T-cell (primary cell): ENCODE data around the gene PTPN12. TPM values are rescaled to one million over a fixed set of nuclear protein-coding genes. Genes with fewer than 3 reads are reported as not detected.
"Not testable (repeated sequence)": the region's sequence is repeated elsewhere in the genome, so short reads cannot be mapped to it uniquely, and the experiment has no call there.

Experiments used
- ATAC-seq, 4 experiments: fragments of 200-7000 bp in 3 of 4; fragments of 150-1000 bp in 1 of 4; cut with Tn5 transposase; replicated peaks in 1 of 4; 1 replicate in 3 of 4; 2 replicates in 1 of 4; pipeline ENCODE4 v1.10.0; 2021; ENCODE audit warnings: moderate library complexity in 3 of 4, mild to moderate bottlenecking in 2 of 4, moderate number of reproducible peaks in 1 of 4
- CTCF ChIA-PET, 2 donors: fragments of 300-600 bp; sonication (Branson Sonifier 250); formaldehyde crosslinking; loops; one replicate each; lab custom pipeline; 2022; ENCODE audit warnings: antibody characterized with exemption in 2 of 2; lab: Charles Lee
- POLR2A ChIA-PET, 2 donors: fragments of 300-600 bp; sonication (Branson Sonifier 250); formaldehyde crosslinking; loops; one replicate each; lab custom pipeline; 2022; ENCODE audit warnings: antibody characterized with exemption in 2 of 2; lab: Charles Lee
- DNase-seq, 35 experiments: peaks; one replicate each; pipeline versions ENCODE4 v3.0.0 to v3.0.0-alpha.2; 2013 to 2023
- H3K27ac ChIP-seq: one replicate; pipeline ENCODE4 v1.5.1; 2013; ENCODE audit warnings: low read length
- H3K27me3 ChIP-seq, 2 experiments: replicated peaks in 1 of 2; 1 replicate in 1 of 2; 2 replicates in 1 of 2; pipeline versions ENCODE4 v1.6.1 to v1.7.0; 2013; ENCODE audit warnings: low read length in 1 of 2, mixed read lengths in 1 of 2; ENCODE audit not compliant: control insufficient read depth in 2 of 2, insufficient read depth in 2 of 2; ENCODE audit errors: extremely low read depth in 1 of 2
- H3K36me3 ChIP-seq, 2 donors: 1 replicate in 1 of 2; 2 replicates in 1 of 2; pipeline versions ENCODE4 v1.6.1 to v1.7.0; 2013; ENCODE audit warnings: low read length in 1 of 2; ENCODE audit not compliant: control insufficient read depth in 2 of 2, insufficient read depth in 1 of 2; ENCODE audit errors: extremely low read depth in 1 of 2
- H3K4me1 ChIP-seq, 2 experiments: 1 replicate in 1 of 2; 2 replicates in 1 of 2; pipeline versions ENCODE4 v1.6.1 to v1.7.0; 2013; ENCODE audit warnings: low read length in 2 of 2, mixed read lengths in 1 of 2; ENCODE audit not compliant: insufficient read depth in 2 of 2, control insufficient read depth in 1 of 2; ENCODE audit errors: extremely low read depth in 1 of 2
- H3K4me3 ChIP-seq, 2 donors: 1 replicate in 1 of 2; 2 replicates in 1 of 2; pipeline versions ENCODE4 v1.5.1 to v1.7.0; 2013; ENCODE audit warnings: mild to moderate bottlenecking in 2 of 2, low read length in 1 of 2, moderate library complexity in 1 of 2; ENCODE audit not compliant: control insufficient read depth in 1 of 2; ENCODE audit errors: extremely low read depth in 1 of 2
- H3K9me3 ChIP-seq: 2 replicates; pipeline ENCODE4 v1.7.0; 2013
- H3K27ac Mint-ChIP-seq, 2 donors: one replicate each; pipeline ENCODE4 v1.8.0; 2020 to 2021; ENCODE audit warnings: mild to moderate bottlenecking in 2 of 2, mixed read lengths in 2 of 2
- H3K27me3 Mint-ChIP-seq, 2 donors: one replicate each; pipeline ENCODE4 v1.8.0; 2021 to 2022; ENCODE audit warnings: mixed read lengths in 2 of 2
- H3K36me3 Mint-ChIP-seq: one replicate; pipeline ENCODE4 v1.8.0; 2021; ENCODE audit warnings: mixed read lengths
- H3K4me1 Mint-ChIP-seq, 3 donors: one replicate each; pipeline ENCODE4 v1.8.0; 2020 to 2022; ENCODE audit warnings: mixed read lengths in 3 of 3, mild to moderate bottlenecking in 1 of 3
- H3K4me3 Mint-ChIP-seq, 3 donors: one replicate each; pipeline ENCODE4 v1.8.0; 2020 to 2022; ENCODE audit warnings: mild to moderate bottlenecking in 3 of 3, mixed read lengths in 3 of 3, moderate library complexity in 3 of 3
- H3K9me3 Mint-ChIP-seq, 3 donors: one replicate each; pipeline ENCODE4 v1.8.0; 2020 to 2022; ENCODE audit warnings: mixed read lengths in 3 of 3
- WGBS: methylation state at CpG from one replicate; pipeline ENCODE4 v1.1.5; 2013; ENCODE audit warnings: missing lambda C conversion rate; ENCODE audit not compliant: insufficient coverage; 5-methylcytosine and 5-hydroxymethylcytosine counted together
- total RNA-seq, 35 experiments: library from RNA in 6 of 35; stranded (reverse) in 6 of 35; fragments of 120-200 nt in 1 of 35; gene quantifications; one replicate each; pipeline versions ENCODE4 v1.2.1 to v1.2.4 and lab custom pipeline; 2013 to 2026

Gene PTPN12
- total RNA-seq, 5 donors from 2014 or later (not counting 1 experiment from before 2014, with no cell fraction given): 20.0 to 25.0 (median 21.4) TPM

- H3K27me3 Mint-ChIP-seq, H3K36me3 ChIP-seq, H3K9me3 ChIP-seq, H3K27me3 ChIP-seq, H3K36me3 Mint-ChIP-seq, H3K4me3 Mint-ChIP-seq, DNase-seq, H3K9me3 Mint-ChIP-seq, CTCF ChIA-PET, H3K27ac Mint-ChIP-seq, ATAC-seq, H3K27ac ChIP-seq, H3K4me3 ChIP-seq: not testable (repeated sequence)
- H3K4me1 Mint-ChIP-seq: peaks cover 13 to 18% (median 17%) of the 10 kb centered on the region in 3 donors
- H3K4me1 ChIP-seq: peaks cover 8 to 17% of the 10 kb centered on the region in 2 experiments
- POLR2A ChIA-PET: interaction anchor here in 1 of 2 donors (0.7 kb wide), 1 partner anchor 11 kb away, joined by 3 read pairs; no protein-coding TSS in a partner anchor
- WGBS: 100% methylated on average over 3 of the region's 31 CpGs
Measured at GRCh38 chr7:77534046-77534445, 3.0 kb upstream of the PTPN12 start.

GRCh38 chr7:77536017-77536412 is 1.1 kb upstream of the PTPN12 start:
- H3K4me1 ChIP-seq: peaks cover 8 to 17% of the 10 kb centered on the region in 2 experiments
- H3K9me3 ChIP-seq: no peaks in the 10 kb centered on the region
- H3K27me3 ChIP-seq: peaks cover 0 to 4% of the 10 kb centered on the region in 2 experiments
- ATAC-seq (no peak), DNase-seq (no peak)
- H3K36me3 ChIP-seq: no peaks in the 10 kb centered on the region
- WGBS: 20% methylated on average over 2 of the region's 9 CpGs
- ChIA-PET CTCF (interaction anchor here in 1 of 2 donors (0.6 to 0.7 kb wide), 2 partner anchors 33 to 183 kb away, joined by 5 to 7 read pairs; no protein-coding TSS in a partner anchor), POLR2A (interaction anchor here in 1 of 2 donors (0.6 to 1.0 kb wide), 4 partner anchors 42 to 228 kb away, joined by 3 to 5 read pairs (median 4); no protein-coding TSS in a partner anchor)
- H3K27ac ChIP-seq: peak overlapping the region; percentile 45
- Mint-ChIP-seq H3K27me3 (no peaks in the 10 kb centered on the region), H3K4me3 (peak overlapping the region; percentile 91 to 96 (median 94)), H3K36me3 (no peaks in the 10 kb centered on the region), H3K9me3 (no peaks in the 10 kb centered on the region), H3K4me1 (peaks cover 15 to 27% (median 24%) of the 10 kb centered on the region in 3 donors), H3K27ac (peak overlapping the region; percentile 88 to 94)
- H3K4me3 ChIP-seq: peak overlapping the region; percentile 67 to 73

DNA sequence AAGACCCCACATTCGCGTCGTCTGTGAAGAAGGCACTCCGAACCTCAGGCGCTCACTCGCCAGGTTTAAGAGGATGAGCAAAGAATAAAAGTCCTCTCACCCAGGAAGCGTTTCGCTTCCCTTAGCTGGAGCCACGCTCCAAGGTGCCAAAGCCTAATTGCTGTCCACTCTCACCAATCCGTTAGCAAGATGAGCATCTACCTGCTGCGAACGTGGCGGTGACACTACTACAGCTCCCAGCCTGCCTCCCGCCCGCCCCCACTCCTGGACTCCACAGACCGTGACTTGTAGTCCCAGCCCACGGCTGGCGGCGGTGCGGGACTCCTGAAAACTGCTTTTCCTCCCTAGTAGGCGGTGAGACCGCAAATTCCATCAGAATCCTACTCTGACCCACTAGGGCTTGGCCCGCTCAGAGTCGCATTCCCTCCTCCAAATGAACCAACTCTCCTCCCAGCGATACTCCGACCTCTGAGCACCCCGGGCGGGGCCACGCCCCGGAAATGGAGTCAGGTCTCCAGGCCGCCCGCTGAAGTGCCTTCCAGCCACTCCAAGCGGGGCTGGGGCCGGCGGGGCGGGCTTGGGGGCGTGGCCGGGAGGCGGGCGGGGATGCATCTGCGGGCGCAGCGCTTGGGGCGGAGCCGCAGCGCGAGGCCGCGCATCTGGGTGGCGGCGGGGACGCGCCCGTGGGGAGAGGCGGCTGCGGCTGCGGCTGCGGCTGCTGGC is 521 bp upstream of the PTPN12 start:
- ChIA-PET CTCF (interaction anchor here (0.5 to 1.2 kb wide), 5 partner anchors 184 to 1634 kb away, joined by 3 to 6 read pairs (median 5); partner anchors contain the start of gene TMEM60 (in 1 of the 2)), POLR2A (interaction anchor here (0.7 to 1.0 kb wide), 2 partner anchors 9 to 41 kb away, joined by 3 to 4 read pairs; no protein-coding TSS in a partner anchor)

DNA sequence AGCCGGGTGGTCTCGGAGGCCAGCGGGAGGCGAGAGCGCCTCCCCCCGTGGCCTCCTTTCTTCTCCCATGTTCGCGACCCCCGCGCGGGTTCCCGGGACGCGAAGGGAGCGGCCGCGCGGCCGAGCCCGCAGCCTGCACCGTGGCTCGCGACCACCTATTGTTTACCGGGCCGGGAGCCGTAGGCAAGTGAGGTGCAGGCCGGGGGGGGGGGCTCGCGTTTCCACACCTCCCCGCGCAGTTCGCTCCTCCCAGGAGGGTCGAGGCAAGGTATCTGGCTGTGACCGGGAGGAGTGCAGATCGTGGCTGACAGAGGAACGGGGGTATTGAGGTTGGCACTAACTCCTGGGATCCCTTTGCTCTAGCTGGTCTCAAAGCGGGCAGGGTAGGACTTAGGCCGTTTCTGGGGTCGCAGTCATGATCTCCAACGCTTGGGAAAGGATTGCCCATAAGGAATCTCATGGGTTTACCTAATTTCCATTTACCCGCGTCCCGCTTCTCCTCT is 734 bp downstream of the PTPN12 start:
- under 1% methylated on average over 36 of the region's 43 CpGs for WGBS
- no peaks in the 10 kb centered on the region for H3K9me3 ChIP-seq
- H3K4me3 Mint-ChIP-seq: peak overlapping the region; percentile 83 to 91 (median 88)
- H3K4me1 Mint-ChIP-seq: peaks cover 28 to 42% (median 37%) of the 10 kb centered on the region in 3 donors
- peaks cover 0 to 4% of the 10 kb centered on the region in 2 experiments for H3K27me3 ChIP-seq
- H3K36me3 Mint-ChIP-seq: no peaks in the 10 kb centered on the region
- ChIA-PET POLR2A (no interaction called here), CTCF (interaction anchor here in 1 of 2 donors (0.7 to 1.2 kb wide), 2 partner anchors 206 to 260 kb away, joined by 3 to 6 read pairs; partner anchors contain the start of gene TMEM60)
- ATAC-seq (no peak), DNase-seq (peak in 23 of 35 experiments; percentile 5 to 49 (median 16))
- no peaks in the 10 kb centered on the region for H3K36me3 ChIP-seq
- peaks cover 8 to 17% of the 10 kb centered on the region in 2 experiments for H3K4me1 ChIP-seq
- no peaks in the 10 kb centered on the region for H3K27me3 Mint-ChIP-seq
- no peak overlapping the region for H3K27ac ChIP-seq
- peak overlapping the region; percentile 76 to 78 for H3K4me3 ChIP-seq
- peak overlapping the region; percentile 59 to 69 for H3K27ac Mint-ChIP-seq
- no peaks in the 10 kb centered on the region for H3K9me3 Mint-ChIP-seq

More for the DNA sequence above, 521 bp upstream of the PTPN12 start:
- Histone ChIP-seq H3K4me1 (peaks cover 8 to 17% of the 10 kb centered on the region in 2 experiments), H3K4me3 (peak overlapping the region; percentile 67 to 73), H3K27ac (peak overlapping the region; percentile 45), H3K36me3 (no peaks in the 10 kb centered on the region), H3K9me3 (no peaks in the 10 kb centered on the region), H3K27me3 (peaks cover 0 to 4% of the 10 kb centered on the region in 2 experiments)
- Mint-ChIP-seq H3K9me3 (no peaks in the 10 kb centered on the region), H3K36me3 (no peaks in the 10 kb centered on the region), H3K4me3 (peak overlapping the region; percentile 91 to 96 (median 94)), H3K27me3 (no peaks in the 10 kb centered on the region), H3K4me1 (peaks cover 16 to 31% (median 25%) of the 10 kb centered on the region in 3 donors), H3K27ac (peak overlapping the region; percentile 88 to 94)
- DNase-seq: peak; percentile 91 to 99 (median 96)
- 0% methylated on average over 51 of the region's 58 CpGs for WGBS
- ATAC-seq: peak; percentile 89 to 93 (median 90)

- H3K27ac ChIP-seq: no peak overlapping the region
- POLR2A ChIA-PET: no interaction called here
- DNase-seq: peak in 5 of 35 experiments; percentile 2 to 27 (median 5)
- ATAC-seq: no peak
- peaks cover 8 to 17% of the 10 kb centered on the region in 2 experiments for H3K4me1 ChIP-seq
- no peaks in the 10 kb centered on the region for H3K36me3 ChIP-seq
- H3K4me3 ChIP-seq: peak overlapping the region; percentile 76 to 78
- Mint-ChIP-seq H3K36me3 (no peaks in the 10 kb centered on the region), H3K27me3 (no peaks in the 10 kb centered on the region), H3K27ac (peak overlapping the region; percentile 59 to 69), H3K4me3 (peak overlapping the region; percentile 83 to 91 (median 88)), H3K9me3 (no peaks in the 10 kb centered on the region), H3K4me1 (peaks cover 33 to 47% (median 42%) of the 10 kb centered on the region in 3 donors)
- WGBS: 41% methylated on average over 8 of the region's 30 CpGs
- H3K9me3 ChIP-seq: no peaks in the 10 kb centered on the region
- peaks cover 0 to 4% of the 10 kb centered on the region in 2 experiments for H3K27me3 ChIP-seq
- CTCF ChIA-PET: interaction anchor here in 1 of 2 donors (0.7 kb wide), 1 partner anchor 8 kb away, joined by 6 read pairs; no protein-coding TSS in a partner anchor
Measured at GRCh38 chr7:77538281-77539212, 1.5 kb downstream of the PTPN12 start.
